NCI-H460 (cell line): Measurements from ENCODE around the gene CREB3L1. TPM values are rescaled to one million over a fixed set of nuclear protein-coding genes. Genes with fewer than 3 reads are reported as not detected.

ENCODE experiments used
- DNase-seq: peaks from one replicate; pipeline ENCODE4 v3.0.0-alpha.2; 2016; ENCODE audit warnings: low read depth; ENCODE audit errors: extremely low read depth
- total RNA-seq: library from RNA; depleted of rRNA; stranded (reverse); fragments of >200 nt; shearing (Covaris generic); gene quantifications from 2 replicates; pipeline ENCODE4 v1.2.3, GENCODE V29; 2014

The CREB3L1 gene
- total RNA-seq, 1 experiment from 2014 or later = 1.7 TPM

DNA sequence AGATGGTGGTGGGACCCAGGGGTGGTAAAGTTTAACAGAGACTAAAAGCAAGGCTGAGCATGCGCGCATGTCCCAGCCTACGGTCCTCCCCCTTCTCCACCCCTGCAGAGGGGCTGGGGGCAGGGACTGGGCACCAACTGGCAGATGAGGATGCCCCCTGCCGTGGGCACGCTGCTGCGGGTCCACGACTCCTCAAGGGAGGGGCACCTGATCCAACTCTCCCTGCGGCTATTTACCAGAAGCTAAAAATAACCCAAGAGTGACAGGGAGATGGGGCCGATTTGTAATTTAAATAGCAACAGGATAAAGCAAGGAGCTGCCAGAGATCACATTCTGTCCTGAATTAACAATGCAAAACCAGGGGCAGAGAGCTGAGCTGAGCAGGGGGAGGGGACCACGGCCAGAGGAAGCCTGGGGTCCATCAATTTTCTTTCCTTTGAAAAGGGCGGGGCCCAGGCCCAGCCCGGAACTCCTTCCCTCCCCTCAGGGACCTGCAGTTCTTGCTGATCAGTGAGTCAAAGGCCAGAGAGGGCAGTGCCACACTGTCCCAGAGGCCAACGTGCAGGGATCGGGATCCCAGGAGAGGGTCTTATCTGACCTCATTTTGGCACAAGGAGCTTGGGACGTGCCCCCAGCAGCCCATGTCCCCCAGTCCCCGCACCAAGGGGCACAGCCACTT, 61.7 kb downstream of the CREB3L1 start:
- no peak for DNase-seq

DNA sequence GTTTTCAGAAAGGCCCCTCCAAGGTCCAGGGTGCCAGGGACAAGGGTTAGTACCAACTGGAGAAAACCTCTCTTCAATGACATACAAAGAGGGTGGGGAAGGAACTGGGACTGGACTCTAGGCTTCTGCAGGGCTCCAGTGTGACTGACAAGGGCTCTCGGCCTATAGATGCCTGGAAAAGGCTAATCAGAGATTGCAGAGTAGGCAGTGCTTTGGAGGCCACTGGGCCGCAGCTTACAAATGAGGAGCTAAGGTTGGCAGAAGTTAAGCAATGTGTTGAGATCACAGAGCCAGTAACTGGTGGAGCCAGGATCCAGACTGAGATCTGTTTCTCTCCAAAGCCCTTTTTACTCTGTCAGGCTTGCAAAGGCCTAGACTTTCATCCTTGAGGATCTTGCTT, 62.4 kb downstream of the CREB3L1 start:
- DNase-seq = no peak

DNA sequence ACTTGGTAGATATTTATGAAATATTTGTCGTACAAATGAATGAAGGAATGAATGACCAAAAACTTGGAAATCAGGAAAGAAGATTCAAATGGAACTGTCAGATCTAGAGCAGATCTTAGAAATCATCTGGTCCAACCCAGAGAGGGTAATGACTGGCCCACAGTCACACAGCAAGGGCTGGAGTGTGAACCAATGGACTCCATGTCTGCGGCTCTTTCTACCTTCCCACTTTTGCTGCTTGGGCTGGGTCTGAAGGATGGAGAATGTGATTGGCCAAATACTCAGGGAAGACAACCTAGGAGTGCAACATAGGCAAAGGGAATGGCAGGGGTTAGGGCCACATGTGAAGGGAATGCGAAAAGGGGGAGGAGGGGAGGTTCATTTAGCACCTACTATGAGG, 64.0 kb downstream of the CREB3L1 start:
- DNase-seq = no peak

DNA sequence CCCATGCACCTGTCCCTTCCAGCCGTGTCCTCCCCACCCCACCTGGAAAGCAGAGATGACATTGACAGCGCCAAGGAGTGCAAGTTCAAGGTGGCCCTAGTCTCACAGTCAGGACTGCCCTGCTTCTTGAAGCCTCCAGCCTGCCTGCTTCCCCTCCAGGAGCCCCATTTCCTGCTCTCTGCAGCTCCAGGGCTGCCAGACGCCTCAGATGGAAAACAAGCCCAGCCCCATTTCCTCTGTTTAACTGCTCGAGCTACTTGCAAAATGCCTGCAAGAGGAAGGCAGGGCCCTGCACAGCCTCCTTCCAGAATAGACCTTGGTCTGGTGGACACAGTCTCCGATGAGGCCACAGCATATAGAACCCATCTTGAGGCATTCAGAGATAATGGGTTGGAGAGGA, 64.8 kb downstream of the CREB3L1 start:
- no peak for DNase-seq

DNA sequence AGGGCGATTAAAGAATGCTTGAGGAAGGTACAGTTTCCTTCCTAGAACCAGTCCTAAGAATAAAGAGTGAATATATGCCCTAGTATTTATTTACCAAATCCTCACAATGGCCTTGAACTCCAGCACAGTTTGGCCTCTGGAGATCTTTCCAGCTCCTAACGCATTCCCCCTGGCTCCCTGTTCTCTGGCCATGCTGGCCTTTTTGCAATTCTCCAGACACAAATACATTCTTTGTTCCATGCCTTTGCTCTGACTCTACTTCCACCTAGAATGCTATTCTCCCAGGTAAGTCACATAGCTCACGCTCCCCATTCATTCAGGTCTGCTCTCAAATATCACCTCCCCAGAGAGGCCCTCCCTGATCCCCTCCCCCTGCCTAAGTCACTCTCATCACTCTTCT, 66.1 kb downstream of the CREB3L1 start:
- DNase-seq = no peak

DNA sequence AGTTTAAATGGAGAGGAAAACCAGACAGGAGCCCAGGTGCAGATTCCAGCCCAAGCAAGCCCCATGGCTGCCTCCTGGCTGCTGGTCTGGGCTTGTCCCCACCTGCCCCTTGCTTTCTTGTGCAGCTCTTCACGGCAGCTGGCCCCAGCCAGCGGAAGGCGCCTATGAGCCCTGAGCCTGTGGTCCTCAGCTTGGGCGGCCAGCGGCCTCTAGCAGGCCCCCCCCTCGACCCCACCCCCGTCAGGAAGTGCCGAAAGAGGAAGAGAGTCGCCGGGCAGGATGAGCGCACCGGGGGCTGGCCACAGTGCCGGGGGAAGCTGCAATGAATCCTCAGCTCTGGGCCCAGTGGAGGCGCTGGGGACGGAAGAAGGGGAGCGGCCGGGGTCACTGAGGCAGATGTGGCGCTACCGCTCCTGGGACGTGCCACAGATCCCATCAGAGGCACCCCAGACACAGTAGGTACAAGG, 67.7 kb downstream of the CREB3L1 start:
- no peak for DNase-seq

DNA sequence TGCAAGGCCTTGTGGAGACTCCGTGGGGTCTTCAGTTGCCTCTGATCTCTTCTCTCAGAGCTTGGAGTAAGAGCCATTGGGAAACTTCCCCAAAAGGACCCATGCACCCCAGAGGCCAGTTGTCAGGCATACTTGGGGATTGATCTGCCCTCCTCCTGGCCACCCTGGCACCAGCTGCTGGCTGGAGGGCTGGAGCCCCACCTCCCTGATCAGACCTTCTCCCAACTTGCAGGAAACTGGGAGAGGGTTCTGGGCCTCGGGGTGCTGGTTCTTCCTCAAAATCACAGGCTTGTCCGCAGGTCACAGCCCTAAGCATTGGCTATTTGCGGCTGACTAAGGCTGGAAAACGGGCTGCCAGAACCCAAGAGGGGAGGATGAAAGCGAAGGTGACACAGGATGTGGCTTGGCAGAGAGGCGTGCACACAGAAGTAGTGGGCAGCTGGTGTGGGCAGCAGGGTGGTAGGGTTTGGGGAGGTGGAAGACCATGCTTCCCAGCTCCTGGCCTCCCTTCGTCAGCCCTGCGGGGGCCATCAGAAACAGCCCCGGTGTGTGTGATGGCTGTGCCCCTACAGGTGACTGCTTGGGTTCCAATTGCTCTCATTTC, 68.5 kb downstream of the CREB3L1 start:
- no peak for DNase-seq

DNA sequence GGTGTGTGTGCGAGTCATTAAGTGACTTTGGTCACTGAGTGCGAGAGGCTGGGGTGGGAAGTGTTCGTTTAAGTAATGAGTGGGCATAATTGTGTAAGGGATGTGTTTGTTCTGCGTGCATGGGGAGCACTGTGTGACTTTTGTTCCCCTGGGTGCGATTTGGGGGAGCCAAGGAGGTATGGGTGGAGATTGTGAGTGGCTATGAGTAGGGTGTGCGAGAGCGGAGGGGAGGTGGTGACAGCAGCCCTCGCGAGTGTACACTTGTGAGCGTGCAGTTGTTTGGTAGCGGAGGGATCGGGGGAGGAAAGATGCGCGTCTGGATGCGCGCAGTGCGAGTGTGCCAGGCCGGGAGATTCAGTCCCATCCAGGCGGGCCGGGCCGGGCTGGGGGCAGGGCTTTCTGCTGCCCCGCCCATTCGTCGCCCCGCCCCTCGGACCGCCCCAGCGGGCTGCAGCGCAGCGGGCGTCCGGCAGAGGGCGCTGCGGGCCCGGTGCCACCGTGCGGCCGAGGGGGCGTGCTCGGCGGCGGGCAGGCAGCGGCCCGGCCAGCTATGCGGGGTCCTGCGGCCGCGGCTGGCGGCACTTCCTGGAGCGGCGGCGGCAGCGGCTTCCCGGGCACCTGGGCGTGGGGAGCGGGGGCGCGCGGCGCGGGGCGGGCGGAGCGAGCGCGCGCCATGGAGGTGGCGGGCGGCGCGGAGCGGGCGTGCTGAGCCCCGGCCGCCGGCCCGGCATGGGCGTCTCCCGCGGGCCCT, 69.6 kb downstream of the CREB3L1 start, which contains the start of gene DGKZ:
Gene DGKZ (plus strand): TSS at position 578 of the 751 bp plus-strand sequence. CDS start 197 bp downstream, outside the sequence.
- DNase-seq = peak; percentile 75

DNA sequence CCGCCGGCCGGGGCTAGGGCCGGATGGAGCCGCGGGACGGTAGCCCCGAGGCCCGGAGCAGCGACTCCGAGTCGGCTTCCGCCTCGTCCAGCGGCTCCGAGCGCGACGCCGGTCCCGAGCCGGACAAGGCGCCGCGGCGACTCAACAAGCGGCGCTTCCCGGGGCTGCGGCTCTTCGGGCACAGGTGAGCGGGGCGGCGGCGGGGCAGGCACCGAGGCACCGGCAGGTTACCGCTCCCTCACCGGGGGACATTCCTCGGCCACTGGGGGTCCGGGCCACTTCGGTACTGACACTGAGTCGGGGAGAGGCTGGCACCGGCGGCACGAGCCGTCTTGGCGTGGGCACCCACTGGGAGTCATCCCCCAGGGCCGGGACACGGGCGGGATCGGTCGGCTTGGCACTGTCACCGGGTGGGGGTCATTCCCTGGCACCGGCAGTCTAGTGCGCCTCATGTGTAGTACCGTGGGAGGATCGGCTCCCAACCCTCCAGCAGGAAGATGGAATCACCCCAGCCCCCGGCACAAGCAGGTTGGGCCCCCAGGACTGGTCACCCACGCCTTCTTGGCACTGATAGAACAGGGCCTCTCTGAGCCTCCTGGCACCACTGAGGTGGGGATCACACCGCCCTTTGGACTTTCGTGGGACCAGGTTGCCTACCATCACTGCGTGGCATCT, 70.3 kb downstream of the CREB3L1 start:
- no peak for DNase-seq

DNA sequence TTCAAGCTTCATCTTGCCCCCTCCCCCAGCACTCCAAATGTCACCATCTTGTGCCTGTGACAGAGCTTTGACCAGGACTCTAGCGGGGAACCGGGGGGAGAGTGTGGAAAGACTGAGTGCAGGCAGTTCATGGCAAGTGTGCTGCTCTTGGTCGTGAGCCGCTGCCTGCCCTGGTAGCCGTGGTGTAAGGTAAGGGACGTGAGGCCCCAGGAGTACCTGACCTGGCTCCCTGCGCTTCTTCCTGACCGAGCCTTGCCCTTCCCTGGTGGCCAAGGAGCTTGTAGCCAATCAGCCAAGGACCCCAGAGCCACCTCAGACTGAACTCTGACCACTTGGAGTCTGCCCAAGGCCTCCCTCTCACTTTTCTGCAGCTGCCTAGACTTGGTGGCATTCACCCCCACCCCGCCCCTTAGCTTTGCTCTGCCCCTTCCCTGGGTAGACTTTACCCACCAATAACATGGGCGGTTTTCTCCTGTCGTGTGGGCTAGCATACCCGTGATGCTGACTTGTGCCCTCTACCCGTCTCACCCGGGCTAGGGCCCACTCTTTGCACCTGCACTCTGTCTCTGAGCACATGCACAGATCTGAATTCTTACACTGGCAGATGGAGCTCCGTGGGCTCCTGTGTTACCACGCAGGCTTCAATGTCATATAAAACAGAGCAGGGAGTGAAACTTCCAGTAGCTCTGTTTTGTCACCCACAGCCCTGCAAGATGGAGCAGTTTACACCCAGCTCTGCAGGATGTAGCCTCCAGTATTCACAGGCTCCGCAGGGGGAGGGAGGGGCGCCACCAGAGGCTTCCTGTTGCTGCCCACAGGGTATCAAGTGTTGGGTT, 71.3 kb downstream of the CREB3L1 start:
- DNase-seq = no peak

DNA sequence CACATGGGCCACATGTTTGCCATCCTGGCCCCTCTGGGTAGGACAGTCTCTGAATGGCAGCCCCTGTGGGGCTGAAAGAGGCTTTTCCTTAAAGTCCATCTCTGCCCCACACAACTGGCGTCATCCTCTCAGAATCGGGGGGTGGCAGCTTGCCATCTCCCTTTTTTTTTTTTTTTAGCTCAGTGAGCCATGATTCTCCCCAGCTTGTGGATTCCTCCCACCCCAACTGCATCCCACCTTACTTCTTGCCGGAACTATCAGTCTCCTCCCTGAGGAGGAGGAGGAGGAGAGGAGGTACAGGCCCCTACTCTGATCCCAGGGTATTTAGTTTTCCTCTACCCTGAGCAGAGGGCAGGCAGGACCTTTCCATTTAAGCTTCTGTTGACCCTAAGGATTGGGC, 73.2 kb downstream of the CREB3L1 start:
- no peak for DNase-seq

DNA sequence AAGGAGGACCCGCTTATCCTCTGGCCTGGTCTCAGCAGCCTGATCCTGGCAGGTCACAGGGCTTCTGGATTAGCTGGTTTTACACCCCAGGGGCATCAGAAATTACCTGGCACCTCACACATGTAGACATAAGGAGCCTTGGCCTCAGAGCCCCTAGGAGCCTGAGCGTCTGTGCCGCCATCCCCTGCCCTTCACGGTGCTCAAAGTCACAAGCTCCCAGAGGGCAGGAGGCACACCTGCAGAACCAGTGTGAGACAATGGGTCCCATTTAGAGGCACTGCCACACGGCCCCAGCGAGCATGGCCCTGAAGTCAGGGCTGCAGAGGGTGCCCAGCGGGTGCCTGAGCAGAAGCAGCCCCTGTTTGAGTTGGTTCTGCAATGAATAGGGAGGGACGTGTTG, 73.7 kb downstream of the CREB3L1 start:
- DNase-seq = no peak

DNA sequence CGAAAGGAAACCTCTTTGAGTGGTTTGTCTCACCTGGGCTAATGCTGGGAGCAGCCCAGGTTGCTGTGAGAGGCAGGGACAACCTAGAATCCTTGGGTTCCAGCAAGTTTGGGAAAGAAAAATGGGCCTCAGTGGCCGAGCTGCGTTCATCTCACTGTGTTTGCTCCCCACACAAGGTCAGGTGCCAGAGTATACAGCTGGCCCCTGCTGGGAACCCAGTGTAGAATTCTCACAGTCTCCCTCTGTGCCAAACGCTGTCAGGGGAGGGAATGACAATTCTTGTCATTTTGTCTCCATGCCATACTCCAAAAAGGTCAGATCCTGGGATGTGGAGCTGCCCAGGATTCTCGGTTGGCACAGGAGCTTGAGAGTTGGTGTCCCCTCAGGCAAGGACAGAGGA, 74.1 kb downstream of the CREB3L1 start:
- DNase-seq = no peak

DNA sequence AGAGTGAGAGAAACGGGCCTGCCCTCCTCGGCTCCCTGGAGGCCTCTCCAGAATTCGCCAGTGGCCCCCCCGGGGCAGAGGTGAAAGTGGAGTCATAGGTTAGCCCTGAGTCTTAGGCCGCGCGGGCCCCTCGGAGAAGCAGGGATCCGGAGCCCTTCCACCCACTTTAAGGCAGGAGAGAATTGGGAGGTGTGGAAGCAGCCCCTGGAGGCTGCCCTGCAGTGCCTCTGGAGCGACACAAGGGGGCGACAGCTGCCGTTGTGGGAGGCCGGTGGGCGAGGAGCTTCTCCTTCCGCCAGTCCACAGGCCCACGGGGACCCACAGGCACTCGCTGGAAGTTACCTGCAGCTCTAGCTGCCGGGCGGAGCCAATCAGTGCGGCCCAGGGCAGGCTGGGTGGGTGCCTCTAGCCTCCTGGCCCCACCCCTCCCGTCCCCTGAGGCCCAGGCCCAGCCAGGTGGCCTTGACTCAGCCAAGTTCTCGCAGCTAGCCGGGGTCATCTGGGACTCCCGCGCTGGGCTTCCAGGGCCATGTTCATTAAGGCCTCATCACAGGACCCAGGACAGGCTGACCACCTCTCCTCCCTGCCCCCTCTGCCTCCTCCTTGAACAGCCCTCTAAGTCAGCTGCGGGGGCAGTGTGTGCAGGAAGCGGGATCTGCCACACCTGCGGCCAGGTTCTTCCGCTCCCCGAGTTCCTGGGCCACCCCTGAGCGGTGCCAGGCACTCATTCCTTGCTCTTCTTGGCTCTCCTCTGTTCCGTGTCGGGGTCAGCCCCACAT, 74.8 kb downstream of the CREB3L1 start:
- DNase-seq = no peak

DNA sequence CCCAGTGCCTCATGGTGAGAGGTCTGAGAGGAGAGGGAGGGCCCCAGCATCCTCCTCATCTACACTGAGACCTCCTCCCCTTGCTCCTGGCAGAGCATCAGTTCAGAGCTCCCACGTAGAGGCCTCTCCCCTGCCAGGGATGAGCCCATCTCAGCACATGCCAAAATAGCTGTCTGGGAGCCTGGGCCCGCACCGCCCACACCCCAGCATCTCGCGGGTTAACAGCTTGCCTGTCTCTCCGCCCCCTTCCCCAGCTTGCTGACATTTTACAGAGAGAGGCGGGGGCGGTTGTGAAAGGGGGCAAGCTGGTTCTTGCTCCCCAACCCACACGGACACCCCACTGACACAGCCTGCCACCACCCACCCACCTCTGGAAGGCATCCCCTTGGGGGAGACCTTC, 76.2 kb downstream of the CREB3L1 start:
- no peak for DNase-seq

DNA sequence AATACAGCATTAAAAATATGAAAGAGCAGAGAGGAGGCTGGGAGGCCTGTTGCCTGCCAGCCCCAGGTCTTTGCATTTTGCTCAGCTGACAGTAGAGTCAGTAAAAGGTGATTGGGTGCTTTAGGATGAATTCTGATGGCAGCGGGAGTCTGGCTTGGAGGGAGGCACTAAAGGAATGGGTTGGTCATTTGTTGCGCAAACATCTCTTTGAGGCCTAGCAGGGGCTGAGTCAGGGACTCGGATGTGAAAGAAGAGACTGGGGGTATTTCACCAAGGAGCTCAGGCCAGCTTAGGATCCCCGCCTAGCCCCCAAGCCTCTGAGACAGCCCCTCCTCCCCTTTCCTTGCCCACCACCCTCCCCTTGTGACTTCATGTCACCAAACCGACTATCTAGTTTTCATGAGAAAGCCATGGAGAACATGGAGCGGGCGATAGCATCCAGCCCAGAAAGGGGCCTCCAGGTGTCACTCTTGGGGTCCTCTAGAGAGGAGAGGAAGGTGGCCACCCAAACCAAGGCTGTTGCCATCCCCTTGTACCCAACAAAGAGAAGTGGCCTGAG, 79.5 kb downstream of the CREB3L1 start:
- no peak for DNase-seq

DNA sequence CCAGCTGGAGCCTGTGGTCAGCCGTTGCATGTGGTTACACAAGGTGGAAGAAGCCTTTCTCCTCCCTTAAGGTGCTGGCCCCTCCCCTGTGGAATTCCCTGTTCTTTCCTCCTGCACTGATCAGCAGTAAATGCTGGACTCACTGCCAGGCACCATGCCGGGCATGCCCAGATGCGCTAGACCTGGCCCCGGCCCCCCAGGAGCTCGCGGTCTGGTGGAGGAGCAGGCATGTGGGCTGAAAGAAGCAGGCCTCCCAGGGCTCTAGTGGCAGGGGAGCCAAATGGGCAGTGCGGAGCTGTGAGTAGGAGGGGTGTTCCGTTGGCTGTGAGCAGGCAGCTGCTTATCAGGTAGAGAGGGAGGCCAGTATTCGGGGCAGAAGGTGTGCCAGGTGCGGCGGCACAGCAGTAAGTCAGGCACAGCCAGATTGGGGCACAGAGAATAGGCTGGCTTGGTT, 80.0 kb downstream of the CREB3L1 start:
- no peak for DNase-seq

DNA sequence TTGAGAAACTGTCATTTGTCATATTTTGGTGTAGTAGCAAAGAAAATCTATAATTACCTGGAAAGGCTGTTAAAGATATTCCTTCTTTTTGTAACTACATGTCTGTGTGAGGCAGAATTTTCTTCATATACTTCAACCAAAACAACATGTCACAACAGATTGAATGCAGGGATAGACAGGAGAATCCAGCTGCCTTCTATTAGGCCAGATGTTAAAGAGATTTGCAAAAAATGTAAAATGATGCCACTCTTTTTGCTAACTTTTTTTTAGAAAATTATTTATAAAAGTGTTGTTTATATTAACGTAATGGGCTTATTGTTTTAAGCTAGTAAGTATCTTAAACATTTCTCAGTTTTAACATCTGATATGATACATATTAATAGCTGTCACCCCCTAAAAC, 82.5 kb downstream of the CREB3L1 start:
- no peak for DNase-seq

DNA sequence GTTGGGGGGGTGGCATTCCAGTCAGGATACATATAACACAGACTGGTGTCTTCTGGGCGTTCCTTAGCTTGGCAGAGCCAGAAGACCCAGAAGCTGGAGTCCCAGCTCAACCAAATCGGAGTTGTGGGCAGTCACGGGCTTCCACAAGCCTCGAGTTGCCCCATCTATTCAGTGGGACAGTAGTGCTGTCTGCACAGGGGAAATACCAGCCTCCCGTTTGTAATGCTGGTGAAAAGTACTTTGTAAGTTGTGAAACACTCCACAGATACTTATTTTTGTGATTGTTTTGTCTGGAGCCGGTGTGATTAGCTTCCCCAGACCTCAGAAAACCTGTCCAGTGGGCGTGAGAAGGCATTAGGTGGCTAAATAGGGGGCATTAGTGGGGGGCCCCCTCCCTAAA, 83.4 kb downstream of the CREB3L1 start:
- DNase-seq = no peak
